ENCODE results near the gene AKR1C3. TPM values are rescaled to one million over a fixed set of nuclear protein-coding genes. Genes with fewer than 3 reads are reported as not detected.
"Not testable (repeated sequence)": the region's sequence is repeated elsewhere in the genome, so short reads cannot be mapped to it uniquely, and the experiment has no call there.

AKR1C3 gene
- not detected in 2 replicates for total RNA-seq (2014; rRNA removed; shearing (Covaris generic))
- not detected in 2 replicates for total RNA-seq (2022)
- percentile 9 among the genes with signal in this experiment for Bru-seq, nascent RNA
- percentile 15 among the genes with signal in this experiment for BruChase-seq, experiment 1, labeled RNA remaining after a 6-hour chase
- percentile 11 among the genes with signal in this experiment for BruChase-seq, experiment 2, labeled RNA remaining after a 2-hour chase
- long read RNA-seq: 0 reads

GRCh38 chr10:5094265-5095205 is at the start of gene AKR1C3:
AKR1C3 (plus strand) TSS chr10:5094414; CDS start chr10:5094445, 31 bp downstream.
- Histone ChIP-seq H3K4me2 (ENCODE audit: low read length) (peak within 1 kb of the TSS; percentile 22; the same call in 1 of the 2 replicates), H3K27ac (ENCODE audit: low read depth, low read length, poor library complexity, severe bottlenecking) (no peak within 1 kb of the TSS), H2AFZ (ENCODE audit: low read length) (peak within 1 kb of the TSS; percentile 42; the same call in 1 of the 2 replicates), H3K36me3 (ENCODE audit: insufficient read depth, low read length) (no peaks in the 10 kb centered on the region), H3K79me2 (ENCODE audit: insufficient read depth, low read depth, low read length) (no peaks in the 10 kb centered on the region), H3K9me2 (ENCODE audit: insufficient read depth, low read length) (no peaks in the 10 kb centered on the region), H3K9me3 (ENCODE audit: low read length) (no peaks in the 10 kb centered on the region), H3K4me1 (ENCODE audit: insufficient read depth, low read length, poor library complexity, severe bottlenecking) (no peaks in the 10 kb centered on the region), H3K4me3 (ENCODE audit: low read depth, low read length, poor library complexity, severe bottlenecking) (no peak within 1 kb of the TSS), H4K20me1 (ENCODE audit: insufficient read depth, low read length) (no peaks in the 10 kb centered on the region)
- no peak for TF ChIP-seq EZH2phosphoT487 (IDR thresholded peaks at IDR 0.05; ENCODE audit: borderline replicate concordance, low read depth, low read length)
- peak; percentile 64 for TF ChIP-seq CTCF (conservative IDR thresholded peaks at IDR 0.05; ENCODE audit: low read length)
- no TSS peak for BruUV-seq (replicated peaks)
- CTCF ChIA-PET (ENCODE audit: unreplicated experiment): no interaction called here
- intact Hi-C loops (cut with micrococcal nuclease; ENCODE audit: unreplicated experiment): no loop called here
- DNase-seq (ENCODE audit: low spot score): peak; percentile 2
- POLR2A ChIA-PET: no interaction called here

DNA sequence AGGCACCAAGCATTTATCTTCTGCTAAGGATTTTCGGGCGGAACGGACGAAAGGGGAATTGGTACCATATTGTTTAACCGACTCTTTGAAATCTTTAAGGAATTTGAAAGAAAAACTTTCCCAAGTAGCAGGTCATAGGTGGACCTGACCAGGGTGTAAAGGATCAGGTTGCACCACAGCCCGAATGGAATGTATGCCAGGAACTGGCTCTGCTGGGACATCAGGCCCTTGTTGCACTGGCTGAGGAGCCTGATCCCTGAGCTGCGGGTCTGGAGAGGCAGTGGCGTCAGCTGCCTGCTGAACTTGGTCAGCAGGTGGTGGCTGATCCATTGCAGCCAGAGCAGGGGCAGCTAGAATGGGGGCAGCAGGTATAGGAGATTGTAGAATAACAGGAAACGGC is 49.1 kb upstream of the AKR1C3 start:
- no TSS peak for BruUV-seq (replicated peaks)
- Histone ChIP-seq H3K4me3 (ENCODE audit: low read depth, low read length, poor library complexity, severe bottlenecking) (no peak overlapping the region), H4K20me1 (ENCODE audit: insufficient read depth, low read length) (no peaks in the 10 kb centered on the region), H3K36me3 (ENCODE audit: insufficient read depth, low read length) (no peaks in the 10 kb centered on the region), H3K79me2 (ENCODE audit: insufficient read depth, low read depth, low read length) (no peaks in the 10 kb centered on the region), H3K9me2 (ENCODE audit: insufficient read depth, low read length) (no peaks in the 10 kb centered on the region), H3K27ac (ENCODE audit: low read depth, low read length, poor library complexity, severe bottlenecking) (no peak overlapping the region), H3K4me2 (ENCODE audit: low read length) (no peak overlapping the region), H2AFZ (ENCODE audit: low read length) (no peak overlapping the region), H3K4me1 (ENCODE audit: insufficient read depth, low read length, poor library complexity, severe bottlenecking) (no peaks in the 10 kb centered on the region), H3K9me3 (ENCODE audit: low read length) (no peaks in the 10 kb centered on the region)
- DNase-seq (ENCODE audit: low spot score): no peak
- ChIA-PET POLR2A (no interaction called here), CTCF (ENCODE audit: unreplicated experiment) (no interaction called here)
- intact Hi-C loops (cut with micrococcal nuclease; ENCODE audit: unreplicated experiment): no loop called here
- no peak for TF ChIP-seq EZH2phosphoT487 (IDR thresholded peaks at IDR 0.05; ENCODE audit: borderline replicate concordance, low read depth, low read length)

DNA sequence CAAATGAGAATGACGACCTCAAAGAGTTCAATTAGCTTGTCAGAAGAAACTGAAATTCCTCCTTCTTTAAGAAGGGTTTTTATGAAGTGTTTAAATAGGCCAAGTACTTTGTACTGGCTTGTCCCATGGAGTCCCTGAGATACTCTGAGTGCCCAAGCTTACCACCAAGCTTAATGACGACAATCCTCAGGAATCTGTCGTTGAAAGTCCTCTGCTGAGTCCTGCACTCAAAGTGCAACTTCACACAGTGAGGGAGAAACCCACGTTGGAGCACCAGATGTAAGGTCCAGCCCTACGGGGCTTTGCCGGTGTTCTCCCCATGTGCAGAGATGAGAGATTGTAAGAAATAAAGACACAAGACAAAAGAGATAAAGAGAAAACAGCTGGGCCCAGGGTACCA is 47.8 kb upstream of the AKR1C3 start:
- H3K9me3 ChIP-seq (ENCODE audit: low read length): no peaks in the 10 kb centered on the region
- no peaks in the 10 kb centered on the region for H3K4me1 ChIP-seq (ENCODE audit: insufficient read depth, low read length, poor library complexity, severe bottlenecking)
- no peaks in the 10 kb centered on the region for H3K36me3 ChIP-seq (ENCODE audit: insufficient read depth, low read length)
- H4K20me1 ChIP-seq (ENCODE audit: insufficient read depth, low read length): no peaks in the 10 kb centered on the region
- no peak overlapping the region for H2AFZ ChIP-seq (ENCODE audit: low read length)
- TF ChIP-seq CTCF (conservative IDR thresholded peaks at IDR 0.05; ENCODE audit: low read length) (no peak), EZH2phosphoT487 (IDR thresholded peaks at IDR 0.05; ENCODE audit: borderline replicate concordance, low read depth, low read length) (no peak)
- CTCF ChIA-PET (ENCODE audit: unreplicated experiment): no interaction called here
- DNase-seq (ENCODE audit: low spot score): no peak
- H3K9me2 ChIP-seq (ENCODE audit: insufficient read depth, low read length): no peaks in the 10 kb centered on the region
- H3K79me2 ChIP-seq (ENCODE audit: insufficient read depth, low read depth, low read length): no peaks in the 10 kb centered on the region
- no peak overlapping the region for H3K27ac ChIP-seq (ENCODE audit: low read depth, low read length, poor library complexity, severe bottlenecking)
- no peak overlapping the region for H3K4me2 ChIP-seq (ENCODE audit: low read length)
- intact Hi-C loops (cut with micrococcal nuclease; ENCODE audit: unreplicated experiment): no loop called here
- no TSS peak for BruUV-seq (replicated peaks)
- POLR2A ChIA-PET: no interaction called here
- H3K4me3 ChIP-seq (ENCODE audit: low read depth, low read length, poor library complexity, severe bottlenecking): no peak overlapping the region

DNA sequence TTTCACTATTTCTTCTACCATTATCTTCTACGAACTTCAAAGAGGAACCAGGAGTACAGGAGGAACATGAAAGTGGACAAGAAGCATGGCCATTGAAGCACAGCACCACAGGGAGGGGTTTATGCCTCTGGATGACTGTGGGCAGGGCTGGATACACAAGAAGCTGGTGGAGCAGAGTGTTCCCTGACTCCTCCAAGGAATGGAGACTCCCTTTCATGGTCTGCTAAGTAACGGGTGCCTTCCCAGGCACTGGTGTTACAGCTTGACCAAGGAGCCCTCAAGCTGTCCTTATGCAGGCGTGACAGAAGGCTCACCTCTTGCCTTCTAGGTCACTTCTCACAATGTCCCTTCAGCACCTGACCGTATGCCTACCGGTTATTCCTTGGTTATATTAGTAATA is 47.2 kb upstream of the AKR1C3 start:
- H3K4me1 ChIP-seq (ENCODE audit: insufficient read depth, low read length, poor library complexity, severe bottlenecking); CTCF ChIA-PET (ENCODE audit: unreplicated experiment); H3K9me2 ChIP-seq (ENCODE audit: insufficient read depth, low read length); H3K9me3 ChIP-seq (ENCODE audit: low read length); H3K36me3 ChIP-seq (ENCODE audit: insufficient read depth, low read length); H3K27ac ChIP-seq (ENCODE audit: low read depth, low read length, poor library complexity, severe bottlenecking); H2AFZ ChIP-seq (ENCODE audit: low read length); H3K79me2 ChIP-seq (ENCODE audit: insufficient read depth, low read depth, low read length); H3K4me3 ChIP-seq (ENCODE audit: low read depth, low read length, poor library complexity, severe bottlenecking); H3K4me2 ChIP-seq (ENCODE audit: low read length); intact Hi-C loops (cut with micrococcal nuclease; ENCODE audit: unreplicated experiment); DNase-seq (ENCODE audit: low spot score); BruUV-seq (replicated peaks); H4K20me1 ChIP-seq (ENCODE audit: insufficient read depth, low read length): not testable (repeated sequence)
- POLR2A ChIA-PET: interaction anchor here (0.6 kb wide), 1 partner anchor 120 kb away, joined by 3 read pairs; no protein-coding TSS in a partner anchor
